CD4-positive, alpha-beta T cell treated with Interleukin-10 for 1 hour (primary cell): ENCODE data around the gene ANKRD13A.
"Not testable (repeated sequence)": the region's sequence is repeated elsewhere in the genome, so short reads cannot be mapped to it uniquely, and the experiment has no call there.

ENCODE experiments used
- DNase-seq: peaks from one replicate; pipeline ENCODE4 v3.0.0-alpha.2; 2020

The ANKRD13A gene

DNA sequence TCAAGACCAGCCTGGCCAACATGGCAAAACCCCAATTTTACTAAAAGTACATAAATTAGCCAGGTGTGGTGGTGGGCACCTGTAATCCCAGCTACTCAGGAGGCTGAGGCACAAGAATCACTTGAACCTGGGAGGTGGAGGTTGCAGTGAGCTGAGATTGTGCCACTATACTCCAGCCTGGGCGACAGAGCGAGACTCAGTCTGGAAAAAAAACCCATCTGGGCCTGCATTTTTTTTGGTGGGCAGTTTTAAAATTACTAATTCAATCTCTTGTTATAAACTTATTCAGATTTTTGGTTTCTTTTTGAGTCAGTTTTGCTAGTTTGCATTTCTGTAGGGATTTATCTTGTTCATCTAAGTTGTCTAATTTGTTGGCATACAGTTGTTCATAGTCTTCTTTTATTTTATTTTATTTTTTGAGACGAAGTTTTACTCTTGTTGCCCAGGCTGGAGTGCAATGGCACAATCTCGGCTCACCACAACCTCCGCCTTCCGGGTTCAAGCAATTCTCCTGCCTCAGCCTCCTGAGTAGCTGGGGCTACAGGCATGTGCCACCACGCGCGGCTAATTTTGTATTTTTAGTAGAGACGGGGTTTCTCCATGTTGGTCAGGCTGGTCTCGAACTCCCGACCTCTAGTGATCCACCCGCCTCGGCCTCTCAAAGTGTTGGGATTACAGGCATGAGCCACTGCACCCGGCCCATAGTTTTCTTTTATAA lies 9.6 kb downstream of the ANKRD13A start:
- DNase-seq: not testable (repeated sequence)

- DNase-seq: peak; percentile 40
Measured at GRCh38 chr12:110010853-110011723, 11.9 kb downstream of the ANKRD13A start.

- peak; percentile 42 for DNase-seq
Measured at GRCh38 chr12:110012137-110012536, 12.9 kb downstream of the ANKRD13A start.

DNA sequence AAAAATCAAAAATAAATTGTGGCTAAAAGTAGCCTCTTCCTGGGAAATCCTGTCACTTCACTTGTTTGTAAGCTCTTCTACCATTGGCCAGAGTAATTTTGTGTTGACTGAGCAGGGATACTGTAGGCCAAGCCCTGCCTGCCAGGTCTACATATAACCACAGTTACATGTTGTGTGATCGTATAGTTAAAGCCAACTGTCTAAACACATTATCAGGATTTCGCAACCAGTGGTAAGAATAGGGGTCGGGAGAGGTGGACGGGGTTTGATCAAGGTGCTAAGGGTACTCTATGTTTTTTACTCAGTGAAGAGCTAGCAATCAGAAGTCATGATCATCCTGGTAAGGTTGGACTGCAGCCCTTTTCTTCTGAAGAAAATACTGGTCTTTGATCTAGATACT lies 13.4 kb downstream of the ANKRD13A start:
- DNase-seq: no peak

GRCh38 chr12:110015132-110015531 lies 15.9 kb downstream of the ANKRD13A start:
- DNase-seq: peak; percentile 54

DNA sequence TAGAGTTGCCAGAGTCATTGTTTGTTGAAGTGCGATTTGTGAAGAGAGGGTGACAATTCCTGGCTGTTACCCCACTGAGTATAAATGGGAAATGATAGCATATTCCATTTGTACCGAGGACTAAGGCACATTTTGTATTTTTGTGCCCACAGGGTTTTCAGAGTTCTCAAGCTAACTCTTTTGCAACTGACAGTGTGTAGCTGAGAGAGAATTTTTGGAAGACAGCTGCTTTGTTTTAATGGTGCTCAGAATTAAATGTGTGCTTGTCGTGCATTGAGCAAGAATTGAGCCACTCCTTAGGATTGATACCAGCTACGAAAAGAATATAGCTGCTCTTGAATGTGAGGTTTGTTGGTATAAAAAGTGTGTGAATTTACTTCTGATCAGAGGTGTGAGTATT lies 21.7 kb downstream of the ANKRD13A start:
- no peak for DNase-seq

GRCh38 chr12:110023059-110023980 lies 24.1 kb downstream of the ANKRD13A start:
- DNase-seq: no peak

GRCh38 chr12:110024051-110024450 lies 24.8 kb downstream of the ANKRD13A start:
- no peak for DNase-seq

DNA sequence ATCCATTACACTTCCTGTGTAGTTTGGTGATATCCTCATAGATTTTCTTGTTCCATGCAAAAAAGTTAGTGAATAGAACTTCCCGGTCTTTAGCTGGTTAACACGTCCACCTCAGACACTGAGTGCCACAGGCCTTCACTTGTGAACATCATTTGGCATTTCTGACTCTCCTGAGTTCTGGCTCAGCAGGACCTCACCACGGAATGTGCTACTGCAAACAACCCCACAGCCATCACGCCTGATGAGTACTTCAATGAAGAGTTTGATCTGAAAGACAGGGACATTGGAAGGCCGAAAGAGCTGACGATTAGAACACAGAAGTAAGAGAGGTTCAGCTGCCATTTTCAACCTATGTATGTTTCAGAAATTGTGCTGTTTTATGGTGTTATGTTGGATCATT lies 29.1 kb downstream of the ANKRD13A start:
- no peak for DNase-seq

DNA sequence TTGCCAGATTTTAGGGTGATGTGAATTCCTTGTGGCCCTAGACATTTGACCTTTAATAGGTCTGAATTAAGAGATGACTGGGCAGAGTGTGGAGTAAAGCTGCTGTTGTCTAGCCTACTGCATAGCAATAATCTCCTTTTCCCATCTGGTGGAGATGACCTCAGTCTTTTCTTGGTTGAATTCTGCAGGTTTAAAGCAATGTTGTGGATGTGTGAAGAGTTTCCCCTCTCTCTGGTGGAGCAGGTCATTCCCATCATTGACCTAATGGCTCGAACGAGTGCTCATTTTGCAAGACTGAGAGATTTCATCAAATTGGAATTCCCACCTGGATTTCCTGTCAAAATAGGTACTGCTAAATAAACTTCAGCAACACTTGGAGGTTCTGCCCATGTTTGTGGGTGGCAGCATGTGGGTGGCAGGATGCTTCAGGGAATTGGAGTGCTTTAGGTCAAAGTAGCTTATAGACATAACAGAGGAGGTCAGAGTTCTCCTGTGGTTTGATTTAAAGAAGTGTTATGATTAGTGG lies 30.1 kb downstream of the ANKRD13A start:
- no peak for DNase-seq

DNA sequence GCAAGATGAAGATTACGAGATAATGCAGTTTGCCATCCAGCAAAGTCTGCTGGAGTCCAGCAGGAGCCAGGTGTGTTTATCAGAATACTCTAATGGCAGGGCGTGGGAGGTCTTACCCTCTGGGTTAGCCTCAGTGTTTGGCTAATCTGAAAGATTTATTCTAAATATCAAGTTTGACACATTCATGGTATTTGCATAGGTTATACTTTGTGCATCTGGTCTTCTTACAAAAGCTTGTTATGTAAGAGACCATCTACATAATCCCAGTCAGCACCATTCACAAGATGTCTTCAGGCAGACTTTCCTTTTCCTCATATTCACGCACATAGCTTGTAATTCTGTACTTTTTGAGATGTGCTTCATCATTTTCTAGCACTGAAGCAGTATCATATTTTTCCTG lies 34.7 kb downstream of the ANKRD13A start:
- no peak for DNase-seq

DNA sequence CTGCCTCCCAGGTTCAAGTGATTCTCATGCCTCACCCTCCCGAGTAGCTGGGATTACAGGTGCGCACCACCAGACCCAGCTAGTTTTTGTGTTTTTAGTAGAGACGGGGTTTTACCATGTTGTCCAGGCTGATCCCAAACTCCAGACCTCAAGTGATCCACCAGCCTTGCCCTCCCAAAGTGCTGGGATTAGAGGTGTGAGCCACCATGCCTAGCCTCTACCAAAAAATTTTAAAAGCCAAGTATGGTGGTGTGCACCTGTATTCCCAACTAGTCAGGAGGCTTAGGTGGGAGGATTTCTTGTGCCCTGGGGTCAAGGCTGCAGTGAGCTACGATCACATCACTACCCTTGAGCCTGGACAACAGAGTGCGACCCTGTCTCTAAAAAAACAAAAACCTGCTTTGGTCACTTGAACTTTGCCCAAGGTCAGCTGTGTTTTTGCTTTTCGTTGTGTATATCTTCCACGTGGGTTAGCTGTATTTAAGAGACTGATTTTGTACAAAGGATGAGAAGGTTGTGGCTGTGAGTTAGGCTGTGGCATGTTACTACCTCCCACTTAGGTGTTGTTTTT lies 36.4 kb downstream of the ANKRD13A start:
- no peak for DNase-seq

DNA sequence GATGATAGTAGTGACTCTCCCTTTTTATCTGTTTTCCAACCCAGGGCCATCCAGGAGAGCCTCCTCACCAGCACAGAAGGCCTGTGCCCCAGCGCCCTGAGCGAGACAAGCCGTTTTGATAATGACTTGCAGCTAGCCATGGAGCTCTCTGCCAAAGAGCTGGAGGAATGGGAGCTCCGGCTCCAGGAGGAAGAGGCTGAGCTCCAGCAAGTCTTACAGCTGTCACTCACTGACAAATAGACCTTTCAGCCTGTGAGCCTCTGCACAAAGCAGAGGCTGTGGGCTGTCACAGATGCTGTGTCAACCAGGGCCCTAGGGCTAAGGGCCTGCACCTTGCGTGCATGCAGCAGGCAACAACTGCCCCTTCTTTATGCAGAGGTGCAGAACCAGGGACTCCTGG lies 38.1 kb downstream of the ANKRD13A start:
- DNase-seq: no peak

- no peak for DNase-seq
Measured at GRCh38 chr12:110038741-110039084, 39.5 kb downstream of the ANKRD13A start.

DNA sequence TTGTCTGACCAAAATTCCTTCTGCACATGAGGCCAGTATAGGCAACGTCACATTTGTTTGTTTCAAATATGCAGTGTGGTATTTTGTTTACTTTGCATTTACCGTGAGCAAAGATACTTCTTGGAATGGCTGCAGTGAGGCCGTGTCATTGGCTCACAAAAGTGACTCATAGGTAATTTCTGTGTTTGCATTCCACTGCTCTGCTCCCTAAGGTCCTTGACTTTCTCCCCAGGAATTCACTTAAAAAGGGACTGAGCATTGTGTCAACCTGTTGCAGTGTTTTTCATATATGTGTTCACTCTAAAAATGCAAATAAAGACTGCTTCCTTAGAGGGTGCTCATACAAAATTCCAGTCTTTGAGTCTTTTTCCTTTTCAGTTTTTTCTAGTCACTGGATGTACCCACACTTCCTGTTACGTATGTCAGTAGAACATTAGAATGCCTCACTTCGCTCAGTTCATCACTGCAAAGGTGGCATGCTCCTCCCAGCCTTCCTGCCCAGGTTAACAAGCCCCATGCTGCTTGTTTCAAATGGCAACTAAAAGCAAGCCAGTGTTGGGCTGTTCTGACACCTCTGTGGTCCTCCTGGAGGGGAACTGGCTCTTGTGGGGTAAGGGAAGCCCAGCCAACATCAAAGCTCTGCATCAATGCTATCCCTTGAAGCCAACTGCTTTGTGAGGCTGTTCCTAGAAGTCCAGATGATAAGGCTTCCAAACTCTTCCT lies 40.0 kb downstream of the ANKRD13A start:
- peak; percentile 50 for DNase-seq

DNA sequence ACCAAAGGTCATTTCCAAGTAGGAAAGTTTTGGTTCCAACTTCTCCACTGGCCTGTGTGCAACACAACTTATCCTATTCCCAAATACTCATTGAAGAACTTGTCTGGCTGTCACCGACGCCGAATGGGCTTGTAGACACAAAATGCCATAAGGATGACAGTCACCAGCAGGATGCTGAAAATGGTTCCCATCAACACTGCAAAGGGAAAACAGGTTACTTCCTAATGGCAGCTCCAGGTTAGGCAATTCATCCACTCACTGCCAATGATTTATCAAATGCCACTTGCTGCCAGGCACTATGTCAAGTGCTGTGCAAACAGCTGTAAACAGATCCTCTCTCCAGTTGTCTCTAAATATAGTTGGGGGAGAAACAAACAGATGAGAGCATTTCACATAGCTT lies 43.0 kb downstream of the ANKRD13A start:
- no peak for DNase-seq

- DNase-seq: no peak
Measured at GRCh38 chr12:110046451-110047187, 47.4 kb downstream of the ANKRD13A start.

DNA sequence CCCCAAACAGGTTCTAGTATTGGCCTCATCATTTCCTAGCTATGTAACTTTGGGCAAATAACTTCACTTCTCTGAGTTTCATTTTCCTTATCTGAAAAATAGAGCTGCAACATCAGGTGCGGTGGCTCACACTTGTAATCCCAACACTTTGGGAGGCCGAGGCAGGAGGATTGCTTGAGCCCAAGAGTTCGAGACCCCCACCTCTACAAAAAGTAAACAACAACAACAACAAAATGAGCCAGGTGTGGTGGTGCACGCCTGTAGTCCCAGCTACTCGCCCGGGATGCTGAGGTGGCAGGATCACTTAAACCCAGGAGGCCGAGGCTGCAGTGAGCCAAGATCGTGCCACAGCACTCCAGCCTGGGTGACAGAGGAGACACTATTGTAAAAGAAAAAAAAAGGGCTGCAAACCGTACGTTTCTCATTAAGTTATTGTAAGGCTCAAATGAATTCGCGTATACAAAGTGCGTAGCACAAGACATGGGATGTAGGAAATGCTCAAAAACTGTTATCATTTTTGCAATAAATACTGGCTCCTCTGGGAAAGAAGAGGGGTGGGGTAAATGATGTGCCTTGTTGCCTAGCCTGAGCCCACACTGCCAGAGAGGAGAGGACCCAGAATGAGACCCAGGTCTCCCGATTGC lies 48.2 kb downstream of the ANKRD13A start:
- no peak for DNase-seq

GRCh38 chr12:110048242-110049027 lies 49.2 kb downstream of the ANKRD13A start, which contains the start of gene C12orf76:
Gene C12orf76, minus strand, starts transcription at chr12:110048522. Its CDS starts 27 bp downstream, at chr12:110048495.
- DNase-seq: peak; percentile 94

GRCh38 chr12:110049034-110049433 lies 49.8 kb downstream of the ANKRD13A start:
- DNase-seq: not testable (repeated sequence)
